ENCODE measurements around the gene ZNF511.

- TF ChIP-seq CTCF (conservative IDR thresholded peaks at IDR 0.05) (no peak), ZFX (IDR thresholded peaks at IDR 0.05) (no peak)
These were observed 46.0 kb upstream of the ZNF511 start for GRCh38 chr10:133262696-133263095.
